Type B pancreatic cell (in vitro differentiated cells): Measurements from ENCODE around the gene LY9. TPM values are rescaled to one million over a fixed set of nuclear protein-coding genes. Genes with fewer than 3 reads are reported as not detected.

ENCODE experiments used
- DNase-seq: peaks from one replicate; pipeline ENCODE4 v3.0.0; 2021; ENCODE audit warnings: mixed read lengths; ENCODE audit not compliant: unreplicated experiment; ENCODE audit errors: extremely low spot score
- H3K27ac Mint-ChIP-seq: 2 replicates; pipeline ENCODE4 v1.8.0; 2021; ENCODE audit warnings: mild to moderate bottlenecking, mixed read lengths
- H3K27me3 Mint-ChIP-seq: 2 replicates; pipeline ENCODE4 v1.8.0; 2021; ENCODE audit warnings: mixed read lengths
- H3K36me3 Mint-ChIP-seq: 2 replicates; pipeline ENCODE4 v1.8.0; 2021; ENCODE audit warnings: mixed read lengths
- H3K4me1 Mint-ChIP-seq: one replicate; pipeline ENCODE4 v1.8.0; 2021; ENCODE audit warnings: mixed read lengths; ENCODE audit not compliant: unreplicated experiment
- H3K4me3 Mint-ChIP-seq: 2 replicates; pipeline ENCODE4 v1.8.0; 2021; ENCODE audit warnings: mild to moderate bottlenecking, mixed read lengths
- H3K9me3 Mint-ChIP-seq: 2 replicates; pipeline ENCODE4 v1.8.0; 2021; ENCODE audit warnings: mixed read lengths
- CTCF ChIP-seq: fragments of 200-600 bp; sonication (generic); conservative IDR thresholded peaks from 2 replicates; pipeline ENCODE4 v1.5.0; 2021; ENCODE audit warnings: antibody characterized with exemption, mild to moderate bottlenecking
- total RNA-seq: library from RNA; stranded (reverse); gene quantifications from 2 replicates; pipeline ENCODE4 v1.2.1, GENCODE V29; 2021; ENCODE audit warnings: low replicate concordance

The LY9 gene
- total RNA-seq, 1 donor from 2014 or later = not detected

GRCh38 chr1:160855181-160855981, 59.4 kb downstream of the LY9 start:
- Mint-ChIP-seq H3K27ac (no peak overlapping the region), H3K27me3 (peaks cover 2% of the 10 kb centered on the region), H3K4me1 (no peaks in the 10 kb centered on the region), H3K9me3 (no peaks in the 10 kb centered on the region), H3K4me3 (no peak overlapping the region), H3K36me3 (no peaks in the 10 kb centered on the region)
- no peak for TF ChIP-seq CTCF
- DNase-seq = no peak

DNA sequence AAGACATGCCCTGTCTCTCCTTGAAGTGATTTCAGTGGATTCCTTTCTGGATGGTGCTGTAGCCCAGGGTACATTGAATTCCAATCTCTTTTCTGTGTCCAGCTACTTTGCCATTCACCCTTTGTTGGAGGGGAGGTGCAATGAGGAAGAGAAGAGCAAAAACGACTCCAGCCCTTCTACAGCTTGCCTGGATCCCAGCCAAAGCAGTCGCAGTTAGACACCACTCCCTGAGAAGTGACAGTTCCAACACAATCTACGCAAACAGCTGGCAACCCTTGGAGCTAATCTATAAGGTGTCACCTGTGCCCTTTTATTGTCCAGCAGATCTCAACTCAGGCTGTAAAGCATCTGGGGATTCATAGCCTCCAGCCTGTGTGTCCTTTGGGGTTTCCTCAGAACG, 62.1 kb downstream of the LY9 start:
- no peak for DNase-seq
- H3K27me3 Mint-ChIP-seq = peaks cover 2% of the 10 kb centered on the region
- no peak for TF ChIP-seq CTCF
- no peaks in the 10 kb centered on the region for H3K4me1 Mint-ChIP-seq
- H3K9me3 Mint-ChIP-seq = no peaks in the 10 kb centered on the region
- H3K36me3 Mint-ChIP-seq = no peaks in the 10 kb centered on the region
- H3K4me3 Mint-ChIP-seq = no peak overlapping the region
- H3K27ac Mint-ChIP-seq = no peak overlapping the region

- Mint-ChIP-seq H3K36me3 (no peaks in the 10 kb centered on the region), H3K4me3 (no peak overlapping the region), H3K4me1 (no peaks in the 10 kb centered on the region), H3K9me3 (no peaks in the 10 kb centered on the region), H3K27me3 (peaks cover 2% of the 10 kb centered on the region), H3K27ac (no peak overlapping the region)
- TF ChIP-seq CTCF = no peak
- DNase-seq = no peak
Observed at GRCh38 chr1:160858507-160858906, 62.5 kb downstream of the LY9 start.

- no peak for DNase-seq
- no peaks in the 10 kb centered on the region for H3K4me1 Mint-ChIP-seq
- no peaks in the 10 kb centered on the region for H3K27me3 Mint-ChIP-seq
- H3K36me3 Mint-ChIP-seq = no peaks in the 10 kb centered on the region
- no peak overlapping the region for H3K4me3 Mint-ChIP-seq
- TF ChIP-seq CTCF = no peak
- no peak overlapping the region for H3K27ac Mint-ChIP-seq
- no peaks in the 10 kb centered on the region for H3K9me3 Mint-ChIP-seq
Observed at GRCh38 chr1:160859166-160859565, 63.2 kb downstream of the LY9 start.

DNA sequence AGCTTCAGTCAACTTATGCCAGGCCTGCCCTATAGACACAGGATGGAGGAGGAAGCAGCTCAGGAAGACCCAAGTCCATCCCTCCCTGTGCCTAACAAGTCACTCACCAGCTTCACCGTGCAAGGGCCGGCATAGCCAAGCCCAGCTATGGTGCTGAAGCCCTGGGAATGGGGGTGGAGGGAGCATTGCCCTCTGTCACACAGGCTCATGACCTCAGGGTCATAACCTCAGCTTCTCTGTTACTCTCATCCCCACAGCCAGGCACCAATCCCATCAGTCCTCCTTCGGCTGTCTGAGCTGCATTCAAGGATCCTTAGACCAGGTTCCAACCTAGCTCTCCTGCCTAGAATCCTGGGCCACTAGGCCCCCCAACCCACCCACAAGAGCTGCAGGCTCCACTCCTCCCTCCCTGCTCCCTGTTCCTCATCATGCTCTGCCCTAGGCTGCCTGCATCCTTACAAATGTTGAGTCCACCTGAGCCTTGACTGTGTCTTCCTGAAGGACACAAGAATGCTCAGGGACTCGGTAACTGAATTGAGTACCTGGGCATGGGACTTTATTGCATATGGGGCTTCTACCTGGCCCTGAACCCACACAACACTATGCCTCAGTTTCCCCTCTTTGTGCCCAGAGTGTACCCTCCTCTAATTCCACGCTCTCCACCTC, 65.0 kb downstream of the LY9 start:
- no peaks in the 10 kb centered on the region for H3K9me3 Mint-ChIP-seq
- no peak overlapping the region for H3K27ac Mint-ChIP-seq
- TF ChIP-seq CTCF = no peak
- DNase-seq = no peak
- H3K4me3 Mint-ChIP-seq = no peak overlapping the region
- no peaks in the 10 kb centered on the region for H3K4me1 Mint-ChIP-seq
- no peaks in the 10 kb centered on the region for H3K36me3 Mint-ChIP-seq
- H3K27me3 Mint-ChIP-seq = no peaks in the 10 kb centered on the region
